SU-DHL-6 (cell line): ENCODE data around the gene C3orf70.

Source experiments
- H2AFZ ChIP-seq: fragments of 200-600 bp; sonication (generic); 2 replicates; pipeline ENCODE4 v1.6.1; 2014; ENCODE audit warnings: low read depth, mild to moderate bottlenecking, moderate library complexity, mixed read lengths, antibody characterized with exemption, low read length; ENCODE audit not compliant: severe bottlenecking
- H3F3A ChIP-seq: fragments of 200-600 bp; shearing (Covaris generic); 2 replicates; pipeline ENCODE4 v1.6.0; 2016; ENCODE audit warnings: antibody characterized with exemption, mild to moderate bottlenecking; ENCODE audit not compliant: insufficient read depth
- H3K27ac ChIP-seq: fragments of 200-600 bp; sonication (generic); 2 replicates; pipeline ENCODE4 v1.5.1; 2016; ENCODE audit warnings: low read depth, mild to moderate bottlenecking, low read length, moderate library complexity, mixed read lengths
- H3K27me3 ChIP-seq: fragments of 200-600 bp; sonication (generic), shearing (Covaris generic); 2 replicates; pipeline ENCODE4 v1.6.0; 2014; ENCODE audit warnings: mild to moderate bottlenecking, low read length
- H3K36me3 ChIP-seq: fragments of 200-600 bp; sonication (generic); 2 replicates; pipeline ENCODE4 v1.6.1; 2014; ENCODE audit warnings: mild to moderate bottlenecking, low read length, mixed read lengths
- H3K4me2 ChIP-seq: fragments of 300-600, 200-600 bp; shearing (Covaris generic), sonication (generic); 2 replicates; pipeline ENCODE4 v1.6.0; 2014; ENCODE audit warnings: low read length, low read depth, mild to moderate bottlenecking; ENCODE audit not compliant: poor library complexity, severe bottlenecking
- H3K4me3 ChIP-seq: fragments of 200-600 bp; sonication (generic); 2 replicates; pipeline ENCODE4 v1.5.1; 2014; ENCODE audit warnings: antibody characterized with exemption, low read length, mild to moderate bottlenecking, mixed read lengths; ENCODE audit not compliant: insufficient read depth, poor library complexity, severe bottlenecking
- H3K79me2 ChIP-seq: fragments of 200-600 bp; sonication (generic); 2 replicates; pipeline ENCODE4 v1.6.1; 2014; ENCODE audit warnings: mild to moderate bottlenecking, low read length, moderate library complexity; ENCODE audit not compliant: insufficient read depth
- H3K9ac ChIP-seq: fragments of 200-600 bp; sonication (generic); 2 replicates; pipeline ENCODE4 v1.7.0; 2014; ENCODE audit warnings: mild to moderate bottlenecking, low read length
- H3K9me2 ChIP-seq: fragments of 200-600 bp; sonication (generic); replicated peaks from 2 replicates; pipeline ENCODE4 v1.6.1; 2014; ENCODE audit warnings: low read length; ENCODE audit not compliant: insufficient read depth
- H3K9me3 ChIP-seq: fragments of 200-600 bp; sonication (generic); 2 replicates; pipeline ENCODE4 v1.6.1; 2014; ENCODE audit warnings: low read length, mixed read lengths; ENCODE audit not compliant: insufficient read depth
- H4K20me1 ChIP-seq: fragments of 200-600 bp; sonication (generic); 2 replicates; pipeline ENCODE4 v1.6.1; 2014; ENCODE audit warnings: low read depth, mild to moderate bottlenecking, antibody characterized with exemption, low read length, moderate library complexity, mixed read lengths
- EZH2phosphoT487 ChIP-seq: fragments of 200-600 bp; sonication (generic), shearing (Covaris generic); conservative IDR thresholded peaks from 2 replicates; pipeline ENCODE4 v1.6.1; 2018; ENCODE audit warnings: mild to moderate bottlenecking, antibody characterized with exemption, low read length, moderate library complexity, mixed read lengths
- TF ChIP-seq, protein P1 (sequence below): fragments of 200-600 bp; sonication (generic); IDR thresholded peaks from one replicate; pipeline ENCODE4 v1.5.1; 2017; ENCODE audit warnings: antibody characterized with exemption, mild to moderate bottlenecking, low read length, moderate library complexity; ENCODE audit not compliant: insufficient read depth, poor library complexity, severe bottlenecking

Gene C3orf70

DNA sequence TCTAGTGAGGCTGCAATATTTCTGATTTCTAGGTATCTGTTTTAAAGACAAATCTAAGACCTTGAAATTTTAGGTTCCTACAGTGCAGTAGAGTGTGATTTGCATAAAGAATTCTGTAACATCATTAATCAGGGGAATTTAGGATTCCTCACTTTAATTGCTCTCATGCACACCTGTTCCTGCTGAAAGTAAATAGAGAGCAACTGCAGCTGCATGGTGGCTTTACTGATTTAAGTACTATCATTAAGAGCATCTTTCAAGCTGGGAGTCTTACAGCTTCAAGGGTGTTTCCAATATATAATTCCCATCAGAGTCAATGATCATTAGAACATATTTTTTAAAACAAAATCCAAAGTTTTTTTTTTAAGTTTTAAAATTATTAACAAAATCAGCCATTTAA lies 36.0 kb upstream of the C3orf70 start:
- Histone ChIP-seq H3K9ac (no peak overlapping the region), H3K9me3 (no peaks in the 10 kb centered on the region), H3K9me2 (no peaks in the 10 kb centered on the region), H3K27me3 (no peaks in the 10 kb centered on the region), H3K79me2 (no peaks in the 10 kb centered on the region), H2AFZ (no peak overlapping the region), H3K27ac (no peak overlapping the region), H4K20me1 (no peaks in the 10 kb centered on the region), H3F3A (no peaks in the 10 kb centered on the region), H3K36me3 (no peaks in the 10 kb centered on the region), H3K4me3 (no peak overlapping the region), H3K4me2 (no peak overlapping the region)
- TF ChIP-seq, protein P1, sequence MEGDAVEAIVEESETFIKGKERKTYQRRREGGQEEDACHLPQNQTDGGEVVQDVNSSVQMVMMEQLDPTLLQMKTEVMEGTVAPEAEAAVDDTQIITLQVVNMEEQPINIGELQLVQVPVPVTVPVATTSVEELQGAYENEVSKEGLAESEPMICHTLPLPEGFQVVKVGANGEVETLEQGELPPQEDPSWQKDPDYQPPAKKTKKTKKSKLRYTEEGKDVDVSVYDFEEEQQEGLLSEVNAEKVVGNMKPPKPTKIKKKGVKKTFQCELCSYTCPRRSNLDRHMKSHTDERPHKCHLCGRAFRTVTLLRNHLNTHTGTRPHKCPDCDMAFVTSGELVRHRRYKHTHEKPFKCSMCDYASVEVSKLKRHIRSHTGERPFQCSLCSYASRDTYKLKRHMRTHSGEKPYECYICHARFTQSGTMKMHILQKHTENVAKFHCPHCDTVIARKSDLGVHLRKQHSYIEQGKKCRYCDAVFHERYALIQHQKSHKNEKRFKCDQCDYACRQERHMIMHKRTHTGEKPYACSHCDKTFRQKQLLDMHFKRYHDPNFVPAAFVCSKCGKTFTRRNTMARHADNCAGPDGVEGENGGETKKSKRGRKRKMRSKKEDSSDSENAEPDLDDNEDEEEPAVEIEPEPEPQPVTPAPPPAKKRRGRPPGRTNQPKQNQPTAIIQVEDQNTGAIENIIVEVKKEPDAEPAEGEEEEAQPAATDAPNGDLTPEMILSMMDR, result no peak
- no peak for TF ChIP-seq EZH2phosphoT487

DNA sequence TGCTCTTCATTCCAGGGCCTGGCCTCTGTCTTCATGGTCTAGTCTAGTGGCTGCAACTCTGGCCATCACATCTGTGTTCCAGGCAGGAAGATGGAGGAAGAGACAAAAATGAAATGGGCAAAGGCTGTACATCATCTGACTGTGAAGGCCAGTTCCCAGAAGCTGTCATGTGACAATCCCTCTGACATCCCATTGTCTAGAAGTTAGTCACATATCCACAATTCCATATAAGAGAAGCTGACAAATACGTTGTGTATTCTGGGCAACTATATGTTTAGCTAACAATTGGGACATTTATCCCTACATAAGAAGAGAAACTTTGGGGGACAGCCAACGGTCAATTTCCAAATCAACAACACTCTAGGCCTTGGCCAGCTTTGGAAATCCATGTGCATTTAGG lies 34.5 kb upstream of the C3orf70 start:
- Histone ChIP-seq H2AFZ (no peak overlapping the region), H3K4me3 (no peak overlapping the region), H3F3A (no peaks in the 10 kb centered on the region), H3K27me3 (no peaks in the 10 kb centered on the region), H3K79me2 (no peaks in the 10 kb centered on the region), H3K9ac (no peak overlapping the region), H3K9me3 (no peaks in the 10 kb centered on the region), H3K27ac (no peak overlapping the region), H3K36me3 (no peaks in the 10 kb centered on the region), H3K4me2 (no peak overlapping the region), H4K20me1 (no peaks in the 10 kb centered on the region), H3K9me2 (no peaks in the 10 kb centered on the region)
- TF ChIP-seq EZH2phosphoT487, result no peak
- TF ChIP-seq, protein P1, result no peak

DNA sequence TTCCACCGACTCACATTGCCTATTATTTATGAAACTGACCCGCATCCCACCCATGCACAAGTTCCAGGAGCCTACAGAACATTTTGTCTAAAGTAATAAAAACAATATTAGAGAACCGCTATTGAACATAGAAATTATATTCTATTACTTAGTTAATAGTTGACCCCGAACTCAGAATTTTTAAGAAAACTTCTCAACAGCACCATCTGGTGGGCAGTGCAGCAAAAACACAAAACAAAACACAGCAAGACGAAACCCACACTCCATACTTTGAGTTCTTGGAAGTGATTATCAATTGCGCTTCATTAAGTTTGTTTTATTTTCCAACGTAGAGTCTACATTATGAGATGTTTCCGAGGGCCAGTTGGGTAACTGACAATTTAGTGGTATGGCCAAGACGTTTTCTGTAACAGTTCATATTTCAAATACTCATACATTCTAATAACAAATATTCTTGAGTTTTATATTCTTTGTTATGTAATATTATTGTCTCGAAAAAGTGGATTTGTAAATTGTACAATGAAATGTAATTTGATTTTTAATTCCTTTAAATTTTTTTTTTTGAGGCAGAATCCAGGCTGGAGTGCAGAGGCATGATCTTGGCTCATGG lies 24.0 kb upstream of the C3orf70 start:
- H2AFZ ChIP-seq, result no peak overlapping the region

More for the DNA sequence above, 24.0 kb upstream of the C3orf70 start:
- no peaks in the 10 kb centered on the region for H3K79me2 ChIP-seq
- H3K9ac ChIP-seq, result no peak overlapping the region
- no peak overlapping the region for H3K4me2 ChIP-seq
- H3K9me2 ChIP-seq, result no peaks in the 10 kb centered on the region
- H3K9me3 ChIP-seq, result no peaks in the 10 kb centered on the region
- no peak for TF ChIP-seq EZH2phosphoT487
- TF ChIP-seq, protein P1, result peak; percentile 63
- no peak overlapping the region for H3K27ac ChIP-seq
- no peaks in the 10 kb centered on the region for H4K20me1 ChIP-seq
- H3K4me3 ChIP-seq, result no peak overlapping the region
- H3F3A ChIP-seq, result no peaks in the 10 kb centered on the region
- H3K36me3 ChIP-seq, result no peaks in the 10 kb centered on the region
- H3K27me3 ChIP-seq, result no peaks in the 10 kb centered on the region
